HepG2 (cell line): ENCODE data around the gene ANKRD55. TPM values are rescaled to one million over a fixed set of nuclear protein-coding genes. Genes with fewer than 3 reads are reported as not detected.

Experiments used
- ATAC-seq: fragments of 200-7000 bp; cut with Tn5 transposase; 3 replicates; pipeline ENCODE4 v1.9.1; 2020; ENCODE audit warnings: mild to moderate bottlenecking, moderate library complexity
- BruUV-seq: library from RNA; stranded (reverse); fragments of 400-500 nt; replicated peaks from 2 replicates; lab custom pipeline; 2021; lab: Mats Ljungman, UMichigan
- CTCF ChIA-PET: fragments of 300-600 bp; formaldehyde crosslinking; extraction: SDS; loops from one replicate; lab custom pipeline; 2021; ENCODE audit warnings: low total read pairs, inconsistent platforms, low intra/inter-chr PET ratio; lab: Yijun Ruan, JAX
- POLR2A ChIA-PET: fragments of 350-600 bp; sonication (Branson Sonifier 250); formaldehyde crosslinking; loops from one replicate; lab custom pipeline; 2020; ENCODE audit warnings: antibody characterized with exemption, inconsistent platforms; lab: Yijun Ruan, JAX
- DNase-seq: peaks from one replicate; pipeline ENCODE4 v3.0.0-alpha.2; 2015; ENCODE audit warnings: low spot score
- FAIRE-seq: peaks from 3 replicates; lab custom pipeline; 2011; peaks lifted over from hg19 to GRCh38; lab: Jason Lieb, UNC
- H2AFZ ChIP-seq: one replicate; pipeline ENCODE4 v1.6.1; 2011; ENCODE audit warnings: low read length, inconsistent platforms
- H3K27ac ChIP-seq: fragments of 300-600 bp; 3 replicates; pipeline ENCODE4 v1.8.0; 2011; ENCODE audit warnings: mixed run types, mild to moderate bottlenecking, mixed read lengths, low read length, inconsistent platforms; ENCODE audit not compliant: insufficient read depth; ENCODE audit errors: extremely low read length
- H3K27me3 ChIP-seq, 2 experiments: fragments of 200-600 bp in 1 of 2; 2 replicates in 1 of 2; 3 replicates in 1 of 2; pipeline versions ENCODE4 v1.6.0 to v1.8.0; 2011; ENCODE audit warnings: low read length in 2 of 2, mild to moderate bottlenecking in 2 of 2, moderate library complexity in 2 of 2, inconsistent platforms in 1 of 2; ENCODE audit not compliant: insufficient read depth in 2 of 2, control insufficient read depth in 1 of 2
- H3K36me3 ChIP-seq, 2 experiments: fragments of 200-600 bp in 1 of 2; replicated peaks in 1 of 2; 2 replicates in 1 of 2; 3 replicates in 1 of 2; pipeline versions ENCODE4 v1.5.1 to v1.8.0; 2011; ENCODE audit warnings: low read length in 2 of 2, inconsistent platforms in 1 of 2; ENCODE audit not compliant: insufficient read depth in 2 of 2, control insufficient read depth in 1 of 2
- H3K4me1 ChIP-seq: 2 replicates; pipeline ENCODE4 v1.5.1; 2012; ENCODE audit warnings: low read length, inconsistent platforms; ENCODE audit not compliant: insufficient read depth
- H3K4me2 ChIP-seq: 2 replicates; pipeline ENCODE4 v1.6.0; 2011; ENCODE audit warnings: low read depth, low read length, inconsistent platforms
- H3K4me3 ChIP-seq, 3 experiments: fragments of 200-600 bp in 1 of 3; sonication (generic), shearing (Covaris generic) in 1 of 3; replicated peaks in 1 of 3; 2 replicates each; pipeline ENCODE4 v1.5.1; 2011 to 2016; ENCODE audit warnings: low read length in 3 of 3, inconsistent platforms in 2 of 3, low read depth in 2 of 3, mild to moderate bottlenecking in 2 of 3, control low read depth in 1 of 3, mixed read lengths in 1 of 3; ENCODE audit not compliant: insufficient read depth in 1 of 3
- H3K79me2 ChIP-seq: one replicate; pipeline ENCODE4 v1.6.1; 2011; ENCODE audit warnings: low read length, inconsistent platforms; ENCODE audit not compliant: insufficient read depth
- H3K9ac ChIP-seq: 2 replicates; pipeline ENCODE4 v1.6.0; 2011; ENCODE audit warnings: mild to moderate bottlenecking, low read depth, low read length, inconsistent platforms; ENCODE audit not compliant: insufficient read depth
- H3K9me3 ChIP-seq: 2 replicates; pipeline ENCODE4 v1.5.1; 2012; ENCODE audit warnings: mild to moderate bottlenecking, low read length
- H4K20me1 ChIP-seq: 2 replicates; pipeline ENCODE4 v1.6.0; 2011; ENCODE audit warnings: inconsistent platforms, mild to moderate bottlenecking, low read length, moderate library complexity; ENCODE audit not compliant: insufficient read depth
- ATF7-NPFF ChIP-seq: sonication (generic); formaldehyde crosslinking; IDR thresholded peaks from 2 replicates; pipeline ENCODE4 v1.8.1; 2023; ENCODE audit warnings: mild to moderate bottlenecking, low read depth, missing genetic modification reagents, moderate library complexity
- SUZ12 ChIP-seq: fragments of 150-350 bp; IDR thresholded peaks from 2 replicates; pipeline ENCODE4 v1.6.1; 2014; ENCODE audit warnings: low read depth, low read length
- TBL1XR1 ChIP-seq: fragments of 150-350 bp; IDR thresholded peaks from 2 replicates; pipeline ENCODE4 v1.6.1; 2014; ENCODE audit warnings: borderline replicate concordance, low read length; ENCODE audit not compliant: partially characterized antibody
- WGBS: methylation state at CpG from one replicate; pipeline ENCODE4 v1.1.6; 2017; ENCODE audit warnings: low lambda C conversion rate; 5-methylcytosine and 5-hydroxymethylcytosine counted together
- in situ Hi-C: cut with HindIII; loops from 2 replicates; pipeline ENCODE4 v1.10.0; 2017; ENCODE audit warnings: low pct_unique_long_range_greater_than_20kb; ENCODE audit not compliant: extremely low pct_ligation_motif_present
- intact Hi-C: fragments of 100-400 bp; cut with micrococcal nuclease; formaldehyde crosslinking; loops from one replicate; pipeline ENCODE4 v1.10.0; 2022; ENCODE audit not compliant: unreplicated experiment
- polyA plus RNA-seq, 8 experiments: library from polyadenylated mRNA; depleted of rRNA in 3 of 8; stranded (reverse) in 7 of 8; unstranded in 1 of 8; fragments of >200 nt; fragmentation: Illumina TruSeq in 4 of 8; extraction: Trizol in 4 of 8; gene quantifications; 2 replicates each; pipeline versions ENCODE4 v1.2.1 to v1.2.3, GENCODE V29; 2011 to 2016; ENCODE audit warnings: low read depth in 4 of 8, missing spikeins in 1 of 8, mixed read lengths in 1 of 8; ENCODE audit not compliant: insufficient read depth in 1 of 8
- total RNA-seq, 5 experiments: library from RNA; depleted of rRNA; stranded (reverse); fragments of >200 nt; fragmentation: Illumina TruSeq; extraction: Trizol; gene quantifications; 2 replicates each; pipeline ENCODE4 v1.2.3, GENCODE V29; 2016; ENCODE audit warnings: low read depth in 1 of 5
- TF ChIP-seq, protein P1 (sequence below): sonication (generic); formaldehyde crosslinking; conservative IDR thresholded peaks from 2 replicates; pipeline ENCODE4 v1.4.0; 2020; ENCODE audit warnings: mild to moderate bottlenecking, missing genetic modification reagents, moderate library complexity
- TF ChIP-seq, protein P2 (sequence below): sonication (generic); formaldehyde crosslinking; IDR thresholded peaks from 2 replicates; pipeline ENCODE4 v1.4.0; 2020; ENCODE audit warnings: missing genetic modification reagents, mild to moderate bottlenecking, borderline replicate concordance
- TF ChIP-seq, protein P3 (sequence below): sonication (generic); formaldehyde crosslinking; IDR thresholded peaks from 2 replicates; pipeline ENCODE4 v1.4.0; 2020; ENCODE audit warnings: missing genetic modification reagents
- TF ChIP-seq, protein P4 (sequence below): IDR thresholded peaks from 2 replicates; pipeline ENCODE4 v1.4.0; 2020; ENCODE audit warnings: mild to moderate bottlenecking, missing genetic modification reagents

The ANKRD55 gene
- total and polyA plus RNA-seq, 2 of the 13 experiments (the other 11 are each of a cell fraction or from before 2014, with no cell fraction given), result 0.11 to 0.28 TPM

DNA sequence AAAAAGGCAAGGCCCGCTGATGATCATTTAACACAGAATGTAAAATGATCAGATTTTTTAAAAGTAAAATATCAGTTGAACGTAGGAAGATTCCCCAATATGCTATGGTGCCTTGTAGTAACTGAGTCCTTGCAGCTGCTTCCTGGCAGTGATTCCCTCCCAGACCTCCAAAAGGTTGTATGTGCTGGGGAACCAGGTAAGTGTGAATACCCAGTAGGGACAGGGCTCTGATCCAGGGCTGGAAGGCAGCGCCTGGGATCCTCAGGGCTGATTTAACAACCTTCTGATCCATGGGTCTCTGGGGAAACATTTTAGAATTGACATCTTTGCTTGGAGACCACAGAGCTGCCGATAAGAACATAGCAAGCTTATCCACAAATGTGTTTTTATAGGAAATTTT lies 161.7 kb downstream of the ANKRD55 start:
- no peak overlapping the region for H3K27ac ChIP-seq
- H3K9me3 ChIP-seq, result no peaks in the 10 kb centered on the region
- no peak overlapping the region for H3K4me2 ChIP-seq
- FAIRE-seq (no peak), ATAC-seq (no peak), DNase-seq (no peak)
- no peaks in the 10 kb centered on the region for H4K20me1 ChIP-seq
- BruUV-seq, result no TSS peak
- in situ Hi-C loops, result no loop called here
- H3K36me3 ChIP-seq, result no peaks in the 10 kb centered on the region
- intact Hi-C loops, result no loop called here
- no peak overlapping the region for H3K9ac ChIP-seq
- no peak overlapping the region for H3K4me3 ChIP-seq
- H2AFZ ChIP-seq, result peak overlapping the region; percentile 37
- POLR2A ChIA-PET, result no interaction called here
- peaks cover 58% of the 10 kb centered on the region for H3K4me1 ChIP-seq
- CTCF ChIA-PET, result no interaction called here
- no peaks in the 10 kb centered on the region for H3K27me3 ChIP-seq
- 89% methylated on average over 4 of the region's 4 CpGs for WGBS
- H3K79me2 ChIP-seq, result no peaks in the 10 kb centered on the region
- TF ChIP-seq ATF7-NPFF (CRISPR knock-in tag), result no peak
- TF ChIP-seq TBL1XR1, result no peak
- TF ChIP-seq, protein P1, sequence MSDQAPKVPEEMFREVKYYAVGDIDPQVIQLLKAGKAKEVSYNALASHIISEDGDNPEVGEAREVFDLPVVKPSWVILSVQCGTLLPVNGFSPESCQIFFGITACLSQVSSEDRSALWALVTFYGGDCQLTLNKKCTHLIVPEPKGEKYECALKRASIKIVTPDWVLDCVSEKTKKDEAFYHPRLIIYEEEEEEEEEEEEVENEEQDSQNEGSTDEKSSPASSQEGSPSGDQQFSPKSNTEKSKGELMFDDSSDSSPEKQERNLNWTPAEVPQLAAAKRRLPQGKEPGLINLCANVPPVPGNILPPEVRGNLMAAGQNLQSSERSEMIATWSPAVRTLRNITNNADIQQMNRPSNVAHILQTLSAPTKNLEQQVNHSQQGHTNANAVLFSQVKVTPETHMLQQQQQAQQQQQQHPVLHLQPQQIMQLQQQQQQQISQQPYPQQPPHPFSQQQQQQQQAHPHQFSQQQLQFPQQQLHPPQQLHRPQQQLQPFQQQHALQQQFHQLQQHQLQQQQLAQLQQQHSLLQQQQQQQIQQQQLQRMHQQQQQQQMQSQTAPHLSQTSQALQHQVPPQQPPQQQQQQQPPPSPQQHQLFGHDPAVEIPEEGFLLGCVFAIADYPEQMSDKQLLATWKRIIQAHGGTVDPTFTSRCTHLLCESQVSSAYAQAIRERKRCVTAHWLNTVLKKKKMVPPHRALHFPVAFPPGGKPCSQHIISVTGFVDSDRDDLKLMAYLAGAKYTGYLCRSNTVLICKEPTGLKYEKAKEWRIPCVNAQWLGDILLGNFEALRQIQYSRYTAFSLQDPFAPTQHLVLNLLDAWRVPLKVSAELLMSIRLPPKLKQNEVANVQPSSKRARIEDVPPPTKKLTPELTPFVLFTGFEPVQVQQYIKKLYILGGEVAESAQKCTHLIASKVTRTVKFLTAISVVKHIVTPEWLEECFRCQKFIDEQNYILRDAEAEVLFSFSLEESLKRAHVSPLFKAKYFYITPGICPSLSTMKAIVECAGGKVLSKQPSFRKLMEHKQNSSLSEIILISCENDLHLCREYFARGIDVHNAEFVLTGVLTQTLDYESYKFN, result no peak
- TF ChIP-seq, protein P2, sequence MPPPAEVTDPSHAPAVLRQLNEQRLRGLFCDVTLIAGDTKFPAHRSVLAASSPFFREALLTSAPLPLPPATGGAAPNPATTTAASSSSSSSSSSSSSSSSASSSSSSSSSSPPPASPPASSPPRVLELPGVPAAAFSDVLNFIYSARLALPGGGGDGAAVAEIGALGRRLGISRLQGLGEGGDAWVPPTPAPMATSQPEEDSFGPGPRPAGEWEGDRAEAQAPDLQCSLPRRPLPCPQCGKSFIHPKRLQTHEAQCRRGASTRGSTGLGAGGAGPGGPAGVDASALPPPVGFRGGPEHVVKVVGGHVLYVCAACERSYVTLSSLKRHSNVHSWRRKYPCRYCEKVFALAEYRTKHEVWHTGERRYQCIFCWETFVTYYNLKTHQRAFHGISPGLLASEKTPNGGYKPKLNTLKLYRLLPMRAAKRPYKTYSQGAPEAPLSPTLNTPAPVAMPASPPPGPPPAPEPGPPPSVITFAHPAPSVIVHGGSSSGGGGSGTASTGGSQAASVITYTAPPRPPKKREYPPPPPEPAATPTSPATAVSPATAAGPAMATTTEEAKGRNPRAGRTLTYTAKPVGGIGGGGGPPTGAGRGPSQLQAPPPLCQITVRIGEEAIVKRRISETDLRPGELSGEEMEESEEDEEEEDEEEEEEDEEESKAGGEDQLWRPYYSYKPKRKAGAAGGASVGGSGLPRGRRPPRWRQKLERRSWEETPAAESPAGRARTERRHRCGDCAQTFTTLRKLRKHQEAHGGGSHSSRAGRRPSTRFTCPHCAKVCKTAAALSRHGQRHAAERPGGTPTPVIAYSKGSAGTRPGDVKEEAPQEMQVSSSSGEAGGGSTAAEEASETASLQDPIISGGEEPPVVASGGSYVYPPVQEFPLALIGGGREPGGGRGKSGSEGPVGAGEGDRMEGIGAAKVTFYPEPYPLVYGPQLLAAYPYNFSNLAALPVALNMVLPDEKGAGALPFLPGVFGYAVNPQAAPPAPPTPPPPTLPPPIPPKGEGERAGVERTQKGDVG (CRISPR knock-in tag), result no peak
- TF ChIP-seq, protein P3, sequence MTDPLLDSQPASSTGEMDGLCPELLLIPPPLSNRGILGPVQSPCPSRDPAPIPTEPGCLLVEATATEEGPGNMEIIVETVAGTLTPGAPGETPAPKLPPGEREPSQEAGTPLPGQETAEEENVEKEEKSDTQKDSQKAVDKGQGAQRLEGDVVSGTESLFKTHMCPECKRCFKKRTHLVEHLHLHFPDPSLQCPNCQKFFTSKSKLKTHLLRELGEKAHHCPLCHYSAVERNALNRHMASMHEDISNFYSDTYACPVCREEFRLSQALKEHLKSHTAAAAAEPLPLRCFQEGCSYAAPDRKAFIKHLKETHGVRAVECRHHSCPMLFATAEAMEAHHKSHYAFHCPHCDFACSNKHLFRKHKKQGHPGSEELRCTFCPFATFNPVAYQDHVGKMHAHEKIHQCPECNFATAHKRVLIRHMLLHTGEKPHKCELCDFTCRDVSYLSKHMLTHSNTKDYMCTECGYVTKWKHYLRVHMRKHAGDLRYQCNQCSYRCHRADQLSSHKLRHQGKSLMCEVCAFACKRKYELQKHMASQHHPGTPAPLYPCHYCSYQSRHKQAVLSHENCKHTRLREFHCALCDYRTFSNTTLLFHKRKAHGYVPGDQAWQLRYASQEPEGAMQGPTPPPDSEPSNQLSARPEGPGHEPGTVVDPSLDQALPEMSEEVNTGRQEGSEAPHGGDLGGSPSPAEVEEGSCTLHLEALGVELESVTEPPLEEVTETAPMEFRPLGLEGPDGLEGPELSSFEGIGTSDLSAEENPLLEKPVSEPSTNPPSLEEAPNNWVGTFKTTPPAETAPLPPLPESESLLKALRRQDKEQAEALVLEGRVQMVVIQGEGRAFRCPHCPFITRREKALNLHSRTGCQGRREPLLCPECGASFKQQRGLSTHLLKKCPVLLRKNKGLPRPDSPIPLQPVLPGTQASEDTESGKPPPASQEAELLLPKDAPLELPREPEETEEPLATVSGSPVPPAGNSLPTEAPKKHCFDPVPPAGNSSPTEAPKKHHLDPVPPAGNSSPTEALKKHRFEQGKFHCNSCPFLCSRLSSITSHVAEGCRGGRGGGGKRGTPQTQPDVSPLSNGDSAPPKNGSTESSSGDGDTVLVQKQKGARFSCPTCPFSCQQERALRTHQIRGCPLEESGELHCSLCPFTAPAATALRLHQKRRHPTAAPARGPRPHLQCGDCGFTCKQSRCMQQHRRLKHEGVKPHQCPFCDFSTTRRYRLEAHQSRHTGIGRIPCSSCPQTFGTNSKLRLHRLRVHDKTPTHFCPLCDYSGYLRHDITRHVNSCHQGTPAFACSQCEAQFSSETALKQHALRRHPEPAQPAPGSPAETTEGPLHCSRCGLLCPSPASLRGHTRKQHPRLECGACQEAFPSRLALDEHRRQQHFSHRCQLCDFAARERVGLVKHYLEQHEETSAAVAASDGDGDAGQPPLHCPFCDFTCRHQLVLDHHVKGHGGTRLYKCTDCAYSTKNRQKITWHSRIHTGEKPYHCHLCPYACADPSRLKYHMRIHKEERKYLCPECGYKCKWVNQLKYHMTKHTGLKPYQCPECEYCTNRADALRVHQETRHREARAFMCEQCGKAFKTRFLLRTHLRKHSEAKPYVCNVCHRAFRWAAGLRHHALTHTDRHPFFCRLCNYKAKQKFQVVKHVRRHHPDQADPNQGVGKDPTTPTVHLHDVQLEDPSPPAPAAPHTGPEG (CRISPR knock-in tag), result no peak
- no peak for TF ChIP-seq SUZ12
- TF ChIP-seq, protein P4, sequence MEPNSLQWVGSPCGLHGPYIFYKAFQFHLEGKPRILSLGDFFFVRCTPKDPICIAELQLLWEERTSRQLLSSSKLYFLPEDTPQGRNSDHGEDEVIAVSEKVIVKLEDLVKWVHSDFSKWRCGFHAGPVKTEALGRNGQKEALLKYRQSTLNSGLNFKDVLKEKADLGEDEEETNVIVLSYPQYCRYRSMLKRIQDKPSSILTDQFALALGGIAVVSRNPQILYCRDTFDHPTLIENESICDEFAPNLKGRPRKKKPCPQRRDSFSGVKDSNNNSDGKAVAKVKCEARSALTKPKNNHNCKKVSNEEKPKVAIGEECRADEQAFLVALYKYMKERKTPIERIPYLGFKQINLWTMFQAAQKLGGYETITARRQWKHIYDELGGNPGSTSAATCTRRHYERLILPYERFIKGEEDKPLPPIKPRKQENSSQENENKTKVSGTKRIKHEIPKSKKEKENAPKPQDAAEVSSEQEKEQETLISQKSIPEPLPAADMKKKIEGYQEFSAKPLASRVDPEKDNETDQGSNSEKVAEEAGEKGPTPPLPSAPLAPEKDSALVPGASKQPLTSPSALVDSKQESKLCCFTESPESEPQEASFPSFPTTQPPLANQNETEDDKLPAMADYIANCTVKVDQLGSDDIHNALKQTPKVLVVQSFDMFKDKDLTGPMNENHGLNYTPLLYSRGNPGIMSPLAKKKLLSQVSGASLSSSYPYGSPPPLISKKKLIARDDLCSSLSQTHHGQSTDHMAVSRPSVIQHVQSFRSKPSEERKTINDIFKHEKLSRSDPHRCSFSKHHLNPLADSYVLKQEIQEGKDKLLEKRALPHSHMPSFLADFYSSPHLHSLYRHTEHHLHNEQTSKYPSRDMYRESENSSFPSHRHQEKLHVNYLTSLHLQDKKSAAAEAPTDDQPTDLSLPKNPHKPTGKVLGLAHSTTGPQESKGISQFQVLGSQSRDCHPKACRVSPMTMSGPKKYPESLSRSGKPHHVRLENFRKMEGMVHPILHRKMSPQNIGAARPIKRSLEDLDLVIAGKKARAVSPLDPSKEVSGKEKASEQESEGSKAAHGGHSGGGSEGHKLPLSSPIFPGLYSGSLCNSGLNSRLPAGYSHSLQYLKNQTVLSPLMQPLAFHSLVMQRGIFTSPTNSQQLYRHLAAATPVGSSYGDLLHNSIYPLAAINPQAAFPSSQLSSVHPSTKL (CRISPR knock-in tag), result no peak
